Measurements from ENCODE around the gene VASP. TPM values are rescaled to one million over a fixed set of nuclear protein-coding genes. Genes with fewer than 3 reads are reported as not detected.

VASP gene
- total RNA-seq (2021) (89.6 and 102 TPM in 2 replicates), Bru-seq, nascent RNA (percentile 61 among the genes with signal in this experiment), BruChase-seq, experiment 1, labeled RNA remaining after a 2-hour chase (percentile 70 among the genes with signal in this experiment), BruChase-seq, experiment 2, labeled RNA remaining after a 6-hour chase (percentile 78 among the genes with signal in this experiment)
- long read RNA-seq, transcript VASP-201 (13 exons, 2,305 nt), result major isoform, 137 of 201 reads
- long read RNA-seq, partial matches to known transcripts, result 12 of 201 reads
- long read RNA-seq, other reads (novel, unspliced or antisense), result 49 of 201 reads

DNA sequence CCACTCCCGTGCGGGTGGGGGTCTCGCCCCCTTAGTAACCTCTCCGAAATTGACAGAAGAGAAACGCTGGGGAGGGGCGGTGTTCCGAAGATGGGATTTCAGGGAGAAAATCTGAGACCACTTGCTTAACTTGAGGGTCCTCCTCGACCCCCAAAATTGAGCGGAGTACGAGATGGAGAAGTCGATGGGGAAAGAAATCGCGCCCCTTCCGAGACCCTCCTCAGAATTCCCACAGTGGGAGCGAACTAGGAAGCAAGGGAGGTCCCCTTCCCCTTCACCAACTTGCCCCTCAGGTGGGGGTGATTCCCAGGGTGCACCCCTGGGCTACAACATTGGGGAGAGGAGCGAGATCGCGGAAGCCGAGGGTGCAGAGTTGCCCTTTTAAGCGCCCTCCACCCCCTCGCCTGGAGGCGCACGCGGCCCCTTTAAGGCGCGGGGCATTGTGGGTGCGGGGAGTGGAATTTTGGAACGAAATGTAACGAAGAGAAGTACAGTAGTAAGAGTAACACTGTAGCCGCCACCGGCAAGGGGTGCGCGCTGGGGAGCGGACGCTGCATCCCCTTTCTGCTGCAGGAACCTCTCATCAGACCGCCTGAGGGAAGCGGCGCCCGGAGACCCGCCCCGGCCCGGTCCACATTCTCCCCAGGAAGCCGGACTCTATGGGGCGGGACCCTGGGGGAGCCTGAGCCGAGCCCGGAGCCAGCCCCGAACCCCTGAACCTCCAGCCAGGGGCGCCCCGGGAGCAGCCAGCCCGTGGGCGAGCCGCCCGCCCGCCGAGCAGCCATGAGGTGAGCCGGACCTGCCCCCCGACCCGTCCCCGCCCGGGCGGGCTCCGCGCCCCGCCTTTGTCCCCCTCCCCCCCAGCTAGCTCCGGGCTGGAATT, at the start of gene VASP:
Gene VASP (plus strand): TSS at position 491 of the 883 bp plus-strand sequence. CDS start 293 bp downstream, at position 784.
- TF ChIP-seq EZH2 (IDR thresholded peaks at IDR 0.05; ENCODE audit: borderline replicate concordance, low read depth, low read length, poor library complexity, severe bottlenecking) (no peak), CTCF (conservative IDR thresholded peaks at IDR 0.05; ENCODE audit: low read depth, low read length) (no peak)
- H3K27me3 ChIP-seq (replicated peaks; ENCODE audit: insufficient read depth, low read depth, low read length, poor library complexity), result no peaks in the 10 kb centered on the region
- peaks cover 10% of the 10 kb centered on the region for H3K4me1 ChIP-seq (ENCODE audit: insufficient read depth, low read length, poor library complexity, severe bottlenecking)
- intact Hi-C loops (cut with micrococcal nuclease; ENCODE audit: unreplicated experiment), result loop anchor here (5.0 kb wide), 1 partner anchor 135 kb away; no protein-coding TSS in a partner anchor
- H3K27ac ChIP-seq (ENCODE audit: low read depth, low read length, poor library complexity, severe bottlenecking), result peak within 1 kb of the TSS; percentile 83
- H3K36me3 ChIP-seq (ENCODE audit: insufficient read depth, low read length, poor library complexity, severe bottlenecking), result no peaks in the 10 kb centered on the region
- peak; percentile 95 for DNase-seq (ENCODE audit: low spot score)
- H3K9me3 ChIP-seq (ENCODE audit: low read depth, low read length, poor library complexity, severe bottlenecking), result no peaks in the 10 kb centered on the region
- ChIA-PET POLR2A (ENCODE audit: low non-redundant PET) (no interaction called here), CTCF (interaction anchor here (0.6 to 0.7 kb wide), 2 partner anchors 11 to 260 kb away, joined by 3 to 20 read pairs; no protein-coding TSS in a partner anchor)
- H3K4me3 ChIP-seq (ENCODE audit: low read depth, low read length, poor library complexity, severe bottlenecking), result peak within 1 kb of the TSS; percentile 93
- no TSS peak for BruUV-seq (replicated peaks)

DNA sequence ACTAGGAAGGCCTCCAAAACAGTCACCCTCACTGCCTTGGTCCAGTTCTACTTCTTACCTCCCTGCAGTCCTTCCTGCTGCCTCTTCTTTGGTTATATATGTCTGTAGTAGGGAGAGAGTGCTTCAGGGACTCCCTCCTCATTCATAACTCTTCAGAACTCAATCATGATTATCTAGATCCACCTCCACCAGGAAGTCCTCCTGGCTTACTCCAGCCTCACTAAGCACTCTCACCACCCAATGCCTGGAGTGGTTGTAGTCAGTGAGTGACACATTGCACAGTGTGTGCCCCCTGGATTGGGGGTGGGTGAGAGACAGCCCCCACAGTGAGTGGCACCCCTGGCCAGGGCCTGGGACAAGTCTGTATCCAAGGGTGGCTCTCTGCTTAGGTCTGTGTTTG, 49.5 kb upstream of the VASP start:
- Histone ChIP-seq H3K27ac (ENCODE audit: low read depth, low read length, poor library complexity, severe bottlenecking) (no peak overlapping the region), H3K9me3 (ENCODE audit: low read depth, low read length, poor library complexity, severe bottlenecking) (no peaks in the 10 kb centered on the region), H3K4me1 (ENCODE audit: insufficient read depth, low read length, poor library complexity, severe bottlenecking) (peaks cover 8% of the 10 kb centered on the region), H3K4me3 (ENCODE audit: low read depth, low read length, poor library complexity, severe bottlenecking) (no peak overlapping the region), H3K36me3 (ENCODE audit: insufficient read depth, low read length, poor library complexity, severe bottlenecking) (no peaks in the 10 kb centered on the region), H3K27me3 (replicated peaks; ENCODE audit: insufficient read depth, low read depth, low read length, poor library complexity) (no peaks in the 10 kb centered on the region)
- DNase-seq (ENCODE audit: low spot score), result no peak
- TF ChIP-seq CTCF (conservative IDR thresholded peaks at IDR 0.05; ENCODE audit: low read depth, low read length), result no peak
- TF ChIP-seq EZH2 (IDR thresholded peaks at IDR 0.05; ENCODE audit: borderline replicate concordance, low read depth, low read length, poor library complexity, severe bottlenecking), result no peak
- BruUV-seq (replicated peaks), result no TSS peak
- CTCF ChIA-PET, result interaction anchor here (0.6 kb wide), 1 partner anchor 70 kb away, joined by 6 read pairs; no protein-coding TSS in a partner anchor
- intact Hi-C loops (cut with micrococcal nuclease; ENCODE audit: unreplicated experiment), result no loop called here
- POLR2A ChIA-PET (ENCODE audit: low non-redundant PET), result no interaction called here

GRCh38 chr19:45460807-45461347, 46.4 kb upstream of the VASP start:
- peaks cover 2% of the 10 kb centered on the region for H3K4me1 ChIP-seq (ENCODE audit: insufficient read depth, low read length, poor library complexity, severe bottlenecking)
- H3K36me3 ChIP-seq (ENCODE audit: insufficient read depth, low read length, poor library complexity, severe bottlenecking), result no peaks in the 10 kb centered on the region
- no peaks in the 10 kb centered on the region for H3K27me3 ChIP-seq (replicated peaks; ENCODE audit: insufficient read depth, low read depth, low read length, poor library complexity)
- no peak overlapping the region for H3K27ac ChIP-seq (ENCODE audit: low read depth, low read length, poor library complexity, severe bottlenecking)
- POLR2A ChIA-PET (ENCODE audit: low non-redundant PET), result no interaction called here
- CTCF ChIA-PET, result no interaction called here
- DNase-seq (ENCODE audit: low spot score), result no peak
- TF ChIP-seq EZH2 (IDR thresholded peaks at IDR 0.05; ENCODE audit: borderline replicate concordance, low read depth, low read length, poor library complexity, severe bottlenecking) (no peak), CTCF (conservative IDR thresholded peaks at IDR 0.05; ENCODE audit: low read depth, low read length) (no peak)
- no peak overlapping the region for H3K4me3 ChIP-seq (ENCODE audit: low read depth, low read length, poor library complexity, severe bottlenecking)
- BruUV-seq (replicated peaks), result no TSS peak
- H3K9me3 ChIP-seq (ENCODE audit: low read depth, low read length, poor library complexity, severe bottlenecking), result no peaks in the 10 kb centered on the region
- intact Hi-C loops (cut with micrococcal nuclease; ENCODE audit: unreplicated experiment), result no loop called here

Data from A673 (cell line).